ENCODE results near the gene OR5A1. TPM values are rescaled to one million over a fixed set of nuclear protein-coding genes. Genes with fewer than 3 reads are reported as not detected.
"Not testable (repeated sequence)": the region's sequence is repeated elsewhere in the genome, so short reads cannot be mapped to it uniquely, and the experiment has no call there.

OR5A1 gene
- not detected for total RNA-seq
- long read RNA-seq = 0 reads

DNA sequence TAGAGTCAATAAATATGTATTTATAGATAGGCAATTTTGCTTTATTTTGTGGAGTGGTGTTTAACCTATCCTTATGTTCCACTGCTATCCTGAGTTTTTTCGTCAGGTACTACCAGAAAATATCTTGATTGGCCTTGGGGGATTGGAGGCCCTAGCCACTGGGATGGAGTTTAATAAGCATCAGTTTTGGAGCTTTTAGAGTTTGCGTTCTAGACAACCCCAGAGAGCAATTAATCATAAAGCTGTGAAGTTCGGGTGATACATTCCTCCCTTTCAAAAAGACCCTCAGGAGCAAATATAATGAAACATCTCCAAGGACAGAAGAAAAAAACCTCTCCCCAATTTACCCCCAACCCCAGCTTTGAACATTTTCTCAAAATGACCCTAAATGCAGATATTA, at the start of gene OR5A1:
Gene OR5A1 (plus strand): TSS at position 301 of the 400 bp plus-strand sequence. CDS start 6,700 bp downstream, outside the sequence.
- intact Hi-C loops (cut with DNase I, micrococcal nuclease) = no loop called here
- DNase-seq (no peak), ATAC-seq (no peak)

- DNase-seq = no peak
- ATAC-seq = no peak
- intact Hi-C loops (cut with DNase I, micrococcal nuclease) = no loop called here
Observed at GRCh38 chr11:59394186-59394585, 42.1 kb upstream of the OR5A1 start.

GRCh38 chr11:59400461-59401261, 35.6 kb upstream of the OR5A1 start:
- intact Hi-C loops (cut with DNase I, micrococcal nuclease) = no loop called here
- DNase-seq (no peak), ATAC-seq (no peak)

GRCh38 chr11:59401262-59401552, 35.1 kb upstream of the OR5A1 start:
- ATAC-seq (no peak), DNase-seq (no peak)
- intact Hi-C loops (cut with DNase I, micrococcal nuclease) = no loop called here

GRCh38 chr11:59403546-59403945, 32.7 kb upstream of the OR5A1 start:
- DNase-seq (no peak), ATAC-seq (no peak)
- intact Hi-C loops (cut with DNase I, micrococcal nuclease) = no loop called here

- no peak for ATAC-seq
Observed at GRCh38 chr11:59413646-59414045, 22.6 kb upstream of the OR5A1 start.

DNA sequence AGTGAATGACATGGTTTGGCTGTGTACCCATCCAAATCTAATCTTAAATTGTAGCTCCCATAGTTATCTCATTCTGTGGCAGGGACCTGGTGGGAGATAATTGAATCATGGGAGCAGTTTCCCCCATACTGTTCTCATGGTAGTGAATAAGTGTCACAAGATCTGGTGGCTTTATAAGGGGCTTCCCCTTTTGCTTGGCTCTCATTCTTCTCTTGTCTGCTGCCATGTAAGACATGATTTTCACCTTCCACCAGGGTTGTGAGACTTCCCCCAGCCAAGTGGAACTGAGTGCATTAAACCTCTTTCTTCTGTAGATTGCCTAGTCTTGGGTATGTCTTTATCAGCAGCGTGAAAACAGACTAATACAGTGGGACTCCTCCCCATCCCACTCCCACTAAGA, 21.2 kb upstream of the OR5A1 start:
- intact Hi-C loops (cut with DNase I, micrococcal nuclease) = no loop called here

More at GRCh38 chr11:59413646-59414045, 22.6 kb upstream of the OR5A1 start:
- DNase-seq = no peak
- intact Hi-C loops (cut with DNase I, micrococcal nuclease) = no loop called here

GRCh38 chr11:59416613-59417012, 19.7 kb upstream of the OR5A1 start:
- ATAC-seq = no peak
- intact Hi-C loops (cut with DNase I, micrococcal nuclease) = no loop called here

More for the DNA sequence above, 21.2 kb upstream of the OR5A1 start:
- ATAC-seq (no peak), DNase-seq (no peak)

GRCh38 chr11:59417023-59417422, 19.2 kb upstream of the OR5A1 start:
- intact Hi-C loops (cut with DNase I, micrococcal nuclease) = no loop called here
- ATAC-seq (no peak), DNase-seq (no peak)

More at GRCh38 chr11:59416613-59417012, 19.7 kb upstream of the OR5A1 start:
- no peak for DNase-seq

DNA sequence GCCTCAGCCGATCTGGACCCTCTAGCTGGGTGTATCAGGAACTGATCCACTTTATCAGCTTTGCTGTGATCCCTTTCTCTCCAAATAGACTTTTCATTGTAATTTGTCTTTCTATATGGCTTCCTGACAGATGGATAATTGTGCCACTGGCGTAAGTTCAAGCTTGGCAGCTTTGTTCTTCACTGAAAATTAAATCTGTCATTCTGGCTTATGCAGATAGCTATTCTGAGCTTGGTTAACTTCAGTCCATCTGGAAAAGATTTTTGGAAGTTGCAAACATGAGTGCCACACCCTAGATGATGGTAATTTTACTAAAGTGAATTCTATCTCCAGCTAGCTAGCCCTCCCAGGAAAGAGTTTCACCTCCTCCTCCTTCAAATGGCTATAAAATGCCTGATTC, 18.1 kb upstream of the OR5A1 start:
- intact Hi-C loops (cut with DNase I, micrococcal nuclease) = no loop called here
- no peak for DNase-seq
- ATAC-seq = no peak

DNA sequence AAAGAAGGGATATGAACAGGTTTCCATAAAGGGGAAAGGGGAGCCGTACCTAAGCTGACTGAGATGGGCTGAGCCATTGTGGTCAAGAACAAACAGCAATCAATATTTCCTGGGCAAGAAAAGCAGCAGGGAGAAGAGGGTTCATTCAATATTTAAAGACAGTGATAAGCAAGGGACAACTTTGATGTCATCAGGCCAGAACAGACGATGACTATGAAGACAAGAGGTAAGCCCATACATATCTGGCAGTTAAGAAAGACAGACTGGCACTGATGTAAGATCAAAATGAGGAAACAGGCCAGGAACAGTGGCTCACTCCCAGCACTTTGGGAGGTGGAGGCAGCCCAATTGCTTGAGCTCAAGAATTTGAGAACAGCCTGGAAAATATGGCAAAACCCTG, 12.4 kb upstream of the OR5A1 start:
- DNase-seq = no peak
- ATAC-seq = no peak
- intact Hi-C loops (cut with DNase I, micrococcal nuclease) = no loop called here

DNA sequence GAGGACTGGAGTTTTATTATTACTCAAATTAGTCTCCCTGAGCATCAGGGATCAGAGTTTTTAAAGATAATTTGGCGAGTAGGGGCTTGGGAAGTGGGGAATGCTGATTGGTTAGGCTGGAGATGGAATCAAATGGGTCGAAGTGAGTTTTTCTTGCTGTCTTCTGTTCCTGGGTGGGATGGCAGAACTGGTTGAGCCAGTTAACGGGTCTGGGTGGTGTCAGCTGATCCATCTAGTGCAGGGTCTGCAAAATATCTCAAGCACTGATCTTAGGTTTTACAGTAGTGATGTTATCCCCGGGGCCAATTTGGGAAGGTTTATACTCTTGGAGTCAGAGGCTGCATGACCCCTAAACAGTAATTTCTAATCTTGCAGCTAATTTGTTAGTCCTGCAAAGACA, 11.1 kb upstream of the OR5A1 start:
- ATAC-seq (no peak), DNase-seq (no peak)
- intact Hi-C loops (cut with DNase I, micrococcal nuclease) = no loop called here

- no peak for ATAC-seq
- no peak for DNase-seq
- intact Hi-C loops (cut with DNase I, micrococcal nuclease) = no loop called here
Observed at GRCh38 chr11:59426361-59427067, 9.8 kb upstream of the OR5A1 start, which contains the start of gene OR5A2. TSS of gene OR5A2 (minus strand) at chr11:59426413. CDS start at chr11:59422953, 3,460 bp downstream.

GRCh38 chr11:59427068-59427382, 9.2 kb upstream of the OR5A1 start:
- ATAC-seq = no peak
- intact Hi-C loops (cut with DNase I, micrococcal nuclease) = no loop called here

DNA sequence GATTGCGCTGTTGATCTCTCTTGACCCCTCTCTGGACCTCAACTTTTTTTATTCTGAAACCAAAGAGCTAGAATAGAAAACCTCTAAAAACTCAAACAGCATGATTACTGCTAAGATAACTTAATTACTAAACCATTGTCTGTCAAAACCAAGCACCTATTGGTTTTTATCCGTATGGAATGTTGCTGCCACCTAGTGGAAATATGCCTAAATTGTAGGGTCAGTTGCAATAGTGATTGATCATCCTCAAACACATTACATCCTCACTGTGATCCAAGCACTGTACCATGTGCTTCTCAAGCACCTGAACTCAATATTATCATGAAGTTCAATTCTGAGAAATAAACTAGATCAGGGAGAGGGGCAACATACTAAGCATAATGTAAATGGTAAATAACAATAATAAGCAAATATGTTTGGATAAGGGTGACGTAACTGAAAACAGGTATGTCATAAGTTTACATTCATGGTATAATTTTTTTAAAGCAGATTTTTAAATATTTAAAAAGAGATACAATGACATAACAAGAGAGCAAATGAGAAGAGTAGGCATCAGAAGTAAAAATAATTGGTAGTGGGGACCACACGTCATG, 6.2 kb upstream of the OR5A1 start:
- peak; percentile 51 for ATAC-seq
- peak in 1 of 2 donors; percentile 4 for DNase-seq
- intact Hi-C loops (cut with DNase I, micrococcal nuclease) = no loop called here

More at GRCh38 chr11:59427068-59427382, 9.2 kb upstream of the OR5A1 start:
- no peak for DNase-seq

- no peak for DNase-seq
- no peak for ATAC-seq
- intact Hi-C loops (cut with DNase I, micrococcal nuclease) = no loop called here
Observed at GRCh38 chr11:59437770-59438169, 1.5 kb downstream of the OR5A1 start.

DNA sequence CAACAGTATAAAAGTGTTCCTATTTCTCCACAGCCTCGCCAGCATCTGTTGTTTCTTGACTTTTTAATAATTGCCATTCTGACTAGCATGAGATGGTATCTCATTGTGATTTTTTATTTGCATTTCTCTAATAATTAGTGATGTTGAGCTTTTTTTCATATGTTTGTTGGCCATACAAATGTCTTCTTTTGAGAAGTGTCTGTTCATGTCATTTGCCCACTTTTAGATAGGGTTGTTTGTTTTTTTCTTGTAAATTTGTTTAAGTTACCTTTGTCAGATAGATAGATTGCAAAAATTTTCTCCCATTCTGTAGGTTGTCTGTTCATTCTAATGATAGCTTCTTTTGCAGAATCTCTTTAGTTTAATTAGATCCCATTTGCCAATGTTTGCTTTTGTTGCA, 9.4 kb downstream of the OR5A1 start:
- DNase-seq; ATAC-seq; intact Hi-C loops (cut with DNase I, micrococcal nuclease): not testable (repeated sequence)

GRCh38 chr11:59448484-59448883, 12.2 kb downstream of the OR5A1 start:
- DNase-seq = no peak

DNA sequence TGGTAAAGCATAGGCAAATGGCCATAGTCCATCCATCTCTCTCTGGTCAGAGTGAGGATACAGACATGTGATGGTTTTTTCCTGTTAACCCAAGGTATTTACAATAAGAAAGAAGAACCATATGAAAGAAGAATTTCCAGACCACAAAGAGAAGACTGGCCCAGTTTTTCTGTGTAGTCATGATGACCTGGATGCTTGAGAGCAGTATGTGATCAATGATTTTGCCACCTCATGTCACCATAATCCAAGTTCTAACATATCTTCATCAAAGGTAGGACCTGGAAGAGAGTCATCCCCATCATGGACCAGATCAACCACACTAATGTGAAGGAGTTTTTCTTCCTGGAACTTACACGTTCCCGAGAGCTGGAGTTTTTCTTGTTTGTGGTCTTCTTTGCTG, 20.4 kb downstream of the OR5A1 start, which contains the start of gene OR4D6:
Gene OR4D6 (plus strand): TSS at position 301 of the 400 bp plus-strand sequence. CDS start 0 bp downstream, at position 301.
- no peak for ATAC-seq
- intact Hi-C loops (cut with DNase I, micrococcal nuclease) = no loop called here
- no peak for DNase-seq

More at GRCh38 chr11:59448484-59448883, 12.2 kb downstream of the OR5A1 start:
- intact Hi-C loops (cut with DNase I, micrococcal nuclease) = no loop called here
- no peak for ATAC-seq

GRCh38 chr11:59459916-59460315, 23.6 kb downstream of the OR5A1 start:
- DNase-seq (no peak), ATAC-seq (no peak)
- intact Hi-C loops (cut with DNase I, micrococcal nuclease) = no loop called here

Measured in left colon (tissue), 2 donors.